Measurements from ENCODE around the gene TMPRSS7.

Gene TMPRSS7

GRCh38 chr3:112013058-112013783 lies 21.3 kb upstream of the TMPRSS7 start:
- Histone ChIP-seq H3K4ac (ENCODE audit: low read depth in 1 of 2, low read length in 2 of 2) (no peak overlapping the region), H3K79me1 (replicated peaks; ENCODE audit: low read length, poor library complexity, severe bottlenecking) (peaks cover 4% of the 10 kb centered on the region), H3K27ac (ENCODE audit: low read length, poor library complexity, severe bottlenecking) (peak overlapping the region; percentile 55), H3K27me3 (ENCODE audit: control insufficient read depth in 1 of 2, insufficient read depth in 1 of 2, low read length in 2 of 2) (no peaks in the 10 kb centered on the region), H2BK5ac (ENCODE audit: low read depth, low read length, poor library complexity, severe bottlenecking) (peak overlapping the region; percentile 11), H3K4me1 (ENCODE audit: control insufficient read depth, insufficient read depth, low read depth, low read length) (peaks cover 19% of the 10 kb centered on the region), H3K9ac (ENCODE audit: low read length) (peak overlapping the region; percentile 57), H3K18ac (ENCODE audit: low read depth in 1 of 2, low read length in 2 of 2) (no peak overlapping the region), H3K23ac (ENCODE audit: low read length in 2 of 2) (no peak overlapping the region), H3K14ac (ENCODE audit: low read length in 2 of 2) (no peak overlapping the region), H2BK120ac (ENCODE audit: low read depth, low read length) (no peak overlapping the region), H3K9me3 (ENCODE audit: control insufficient read depth, low read length) (no peaks in the 10 kb centered on the region), H3K4me3 (ENCODE audit: insufficient read depth in 1 of 2, low read depth in 1 of 2, low read length in 2 of 2) (no peak overlapping the region), H2AFZ (ENCODE audit: low read depth, low read length) (no peak overlapping the region), H4K91ac (ENCODE audit: low read length) (no peak overlapping the region), H2BK12ac (ENCODE audit: low read length in 2 of 2) (no peak overlapping the region), H3K36me3 (ENCODE audit: control insufficient read depth in 1 of 2, insufficient read depth in 2 of 2, low read depth in 1 of 2, low read length in 2 of 2) (peaks cover 0 to 16% of the 10 kb centered on the region in 2 experiments), H4K8ac (ENCODE audit: low read length) (peak overlapping the region; percentile 82), H2AK5ac (ENCODE audit: low read length, severe bottlenecking) (peak overlapping the region; percentile 79), H3K4me2 (ENCODE audit: low read length, poor library complexity, severe bottlenecking) (no peak overlapping the region), H2BK15ac (ENCODE audit: low read depth, poor library complexity, severe bottlenecking) (no peak overlapping the region)
- 56% methylated on average over 16 of the region's 19 CpGs for WGBS
- DNase-seq = peak; percentile 82

DNA sequence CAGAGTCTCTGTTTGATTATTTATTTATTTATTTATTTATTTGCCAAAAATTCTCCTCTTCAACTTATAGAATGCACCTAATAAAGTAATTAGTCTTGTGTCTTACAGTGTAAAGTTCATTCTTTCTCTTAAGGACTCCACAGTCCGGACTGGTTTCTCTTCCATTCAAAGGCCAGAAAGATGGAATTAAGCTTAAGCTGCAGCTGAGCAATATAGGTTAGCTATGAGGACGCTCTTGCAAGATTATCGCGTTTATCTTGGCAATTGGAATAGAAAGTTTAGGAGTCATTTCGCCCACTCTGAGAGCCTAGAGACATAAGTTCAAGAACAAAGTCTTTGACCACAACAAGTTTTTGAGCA lies 20.8 kb upstream of the TMPRSS7 start:
- WGBS = 83% methylated on average over 5 of the region's 5 CpGs

GRCh38 chr3:112017091-112017490 lies 17.4 kb upstream of the TMPRSS7 start:
- DNase-seq = peak; percentile 6
- Histone ChIP-seq H2BK5ac (ENCODE audit: low read depth, low read length, poor library complexity, severe bottlenecking) (no peak overlapping the region), H3K4me2 (ENCODE audit: low read length, poor library complexity, severe bottlenecking) (no peak overlapping the region), H4K8ac (ENCODE audit: low read length) (no peak overlapping the region), H4K91ac (ENCODE audit: low read length) (no peak overlapping the region), H3K9ac (ENCODE audit: low read length) (no peak overlapping the region), H2BK15ac (ENCODE audit: low read depth, poor library complexity, severe bottlenecking) (no peak overlapping the region), H3K9me3 (ENCODE audit: control insufficient read depth, low read length) (no peaks in the 10 kb centered on the region), H3K23ac (ENCODE audit: low read length in 2 of 2) (no peak overlapping the region), H3K27me3 (ENCODE audit: control insufficient read depth in 1 of 2, insufficient read depth in 1 of 2, low read length in 2 of 2) (no peaks in the 10 kb centered on the region), H3K27ac (ENCODE audit: low read length, poor library complexity, severe bottlenecking) (no peak overlapping the region), H2BK120ac (ENCODE audit: low read depth, low read length) (no peak overlapping the region), H3K4me1 (ENCODE audit: control insufficient read depth, insufficient read depth, low read depth, low read length) (peaks cover 12% of the 10 kb centered on the region), H3K4ac (ENCODE audit: low read depth in 1 of 2, low read length in 2 of 2) (no peak overlapping the region), H3K18ac (ENCODE audit: low read depth in 1 of 2, low read length in 2 of 2) (no peak overlapping the region), H3K14ac (ENCODE audit: low read length in 2 of 2) (no peak overlapping the region), H2AFZ (ENCODE audit: low read depth, low read length) (no peak overlapping the region), H3K36me3 (ENCODE audit: control insufficient read depth in 1 of 2, insufficient read depth in 2 of 2, low read depth in 1 of 2, low read length in 2 of 2) (peaks cover 0 to 6% of the 10 kb centered on the region in 2 experiments), H3K4me3 (ENCODE audit: insufficient read depth in 1 of 2, low read depth in 1 of 2, low read length in 2 of 2) (no peak overlapping the region), H3K79me1 (replicated peaks; ENCODE audit: low read length, poor library complexity, severe bottlenecking) (peaks cover 2% of the 10 kb centered on the region), H2BK12ac (ENCODE audit: low read length in 2 of 2) (no peak overlapping the region), H2AK5ac (ENCODE audit: low read length, severe bottlenecking) (no peak overlapping the region)

More for the DNA sequence above, 20.8 kb upstream of the TMPRSS7 start:
- Histone ChIP-seq H2BK5ac (ENCODE audit: low read depth, low read length, poor library complexity, severe bottlenecking) (no peak overlapping the region), H3K79me1 (replicated peaks; ENCODE audit: low read length, poor library complexity, severe bottlenecking) (peaks cover 4% of the 10 kb centered on the region), H2BK120ac (ENCODE audit: low read depth, low read length) (no peak overlapping the region), H3K23ac (ENCODE audit: low read length in 2 of 2) (no peak overlapping the region), H3K14ac (ENCODE audit: low read length in 2 of 2) (no peak overlapping the region), H3K18ac (ENCODE audit: low read depth in 1 of 2, low read length in 2 of 2) (no peak overlapping the region), H2AFZ (ENCODE audit: low read depth, low read length) (no peak overlapping the region), H3K4ac (ENCODE audit: low read depth in 1 of 2, low read length in 2 of 2) (no peak overlapping the region), H3K9ac (ENCODE audit: low read length) (peak overlapping the region; percentile 11), H3K4me2 (ENCODE audit: low read length, poor library complexity, severe bottlenecking) (no peak overlapping the region), H3K9me3 (ENCODE audit: control insufficient read depth, low read length) (no peaks in the 10 kb centered on the region), H3K4me3 (ENCODE audit: insufficient read depth in 1 of 2, low read depth in 1 of 2, low read length in 2 of 2) (no peak overlapping the region), H3K4me1 (ENCODE audit: control insufficient read depth, insufficient read depth, low read depth, low read length) (peaks cover 18% of the 10 kb centered on the region), H3K36me3 (ENCODE audit: control insufficient read depth in 1 of 2, insufficient read depth in 2 of 2, low read depth in 1 of 2, low read length in 2 of 2) (peaks cover 0 to 16% of the 10 kb centered on the region in 2 experiments), H3K27ac (ENCODE audit: low read length, poor library complexity, severe bottlenecking) (no peak overlapping the region), H4K8ac (ENCODE audit: low read length) (no peak overlapping the region), H4K91ac (ENCODE audit: low read length) (no peak overlapping the region), H3K27me3 (ENCODE audit: control insufficient read depth in 1 of 2, insufficient read depth in 1 of 2, low read length in 2 of 2) (no peaks in the 10 kb centered on the region), H2BK15ac (ENCODE audit: low read depth, poor library complexity, severe bottlenecking) (no peak overlapping the region), H2BK12ac (ENCODE audit: low read length in 2 of 2) (no peak overlapping the region), H2AK5ac (ENCODE audit: low read length, severe bottlenecking) (peak overlapping the region; percentile 84)
- DNase-seq = no peak

DNA sequence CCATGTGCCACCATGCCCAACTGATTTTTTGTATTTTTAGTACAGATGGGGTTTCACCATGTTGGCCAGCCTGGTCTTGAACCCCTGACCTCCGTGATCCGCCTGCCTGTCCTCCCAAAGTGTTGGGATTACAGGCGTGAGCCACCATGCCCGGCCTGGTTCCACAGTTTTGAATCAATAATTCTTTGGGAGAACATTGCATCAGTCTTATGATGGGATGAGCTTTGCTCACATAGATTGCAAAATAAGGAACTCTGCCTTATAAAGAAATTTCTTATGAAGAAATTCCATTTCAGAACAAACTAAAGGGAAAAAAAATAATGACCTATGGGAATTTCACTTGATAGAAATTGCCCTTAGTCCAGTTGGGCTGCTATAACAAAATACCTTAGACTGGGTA lies 15.8 kb upstream of the TMPRSS7 start:
- WGBS = 94% methylated on average over 4 of the region's 4 CpGs
- Histone ChIP-seq H2BK5ac (ENCODE audit: low read depth, low read length, poor library complexity, severe bottlenecking) (no peak overlapping the region), H3K9me3 (ENCODE audit: control insufficient read depth, low read length) (no peaks in the 10 kb centered on the region), H3K9ac (ENCODE audit: low read length) (no peak overlapping the region), H4K8ac (ENCODE audit: low read length) (no peak overlapping the region), H2AK5ac (ENCODE audit: low read length, severe bottlenecking) (no peak overlapping the region), H3K27ac (ENCODE audit: low read length, poor library complexity, severe bottlenecking) (no peak overlapping the region), H3K23ac (ENCODE audit: low read length in 2 of 2) (no peak overlapping the region), H3K79me1 (replicated peaks; ENCODE audit: low read length, poor library complexity, severe bottlenecking) (no peaks in the 10 kb centered on the region), H3K4me3 (ENCODE audit: insufficient read depth in 1 of 2, low read depth in 1 of 2, low read length in 2 of 2) (no peak overlapping the region), H3K18ac (ENCODE audit: low read depth in 1 of 2, low read length in 2 of 2) (no peak overlapping the region), H2BK120ac (ENCODE audit: low read depth, low read length) (no peak overlapping the region), H3K27me3 (ENCODE audit: control insufficient read depth in 1 of 2, insufficient read depth in 1 of 2, low read length in 2 of 2) (no peaks in the 10 kb centered on the region), H3K36me3 (ENCODE audit: control insufficient read depth in 1 of 2, insufficient read depth in 2 of 2, low read depth in 1 of 2, low read length in 2 of 2) (peaks cover 0 to 3% of the 10 kb centered on the region in 2 experiments), H3K4me1 (ENCODE audit: control insufficient read depth, insufficient read depth, low read depth, low read length) (peaks cover 7% of the 10 kb centered on the region), H3K4me2 (ENCODE audit: low read length, poor library complexity, severe bottlenecking) (no peak overlapping the region), H3K14ac (ENCODE audit: low read length in 2 of 2) (no peak overlapping the region), H2BK15ac (ENCODE audit: low read depth, poor library complexity, severe bottlenecking) (no peak overlapping the region), H2AFZ (ENCODE audit: low read depth, low read length) (no peak overlapping the region), H4K91ac (ENCODE audit: low read length) (no peak overlapping the region), H3K4ac (ENCODE audit: low read depth in 1 of 2, low read length in 2 of 2) (no peak overlapping the region), H2BK12ac (ENCODE audit: low read length in 2 of 2) (no peak overlapping the region)
- DNase-seq = no peak

All from mesenchymal stem cell (in vitro differentiated cells and primary cell).